ENCODE data around the gene EXOC6B.

EXOC6B gene

DNA sequence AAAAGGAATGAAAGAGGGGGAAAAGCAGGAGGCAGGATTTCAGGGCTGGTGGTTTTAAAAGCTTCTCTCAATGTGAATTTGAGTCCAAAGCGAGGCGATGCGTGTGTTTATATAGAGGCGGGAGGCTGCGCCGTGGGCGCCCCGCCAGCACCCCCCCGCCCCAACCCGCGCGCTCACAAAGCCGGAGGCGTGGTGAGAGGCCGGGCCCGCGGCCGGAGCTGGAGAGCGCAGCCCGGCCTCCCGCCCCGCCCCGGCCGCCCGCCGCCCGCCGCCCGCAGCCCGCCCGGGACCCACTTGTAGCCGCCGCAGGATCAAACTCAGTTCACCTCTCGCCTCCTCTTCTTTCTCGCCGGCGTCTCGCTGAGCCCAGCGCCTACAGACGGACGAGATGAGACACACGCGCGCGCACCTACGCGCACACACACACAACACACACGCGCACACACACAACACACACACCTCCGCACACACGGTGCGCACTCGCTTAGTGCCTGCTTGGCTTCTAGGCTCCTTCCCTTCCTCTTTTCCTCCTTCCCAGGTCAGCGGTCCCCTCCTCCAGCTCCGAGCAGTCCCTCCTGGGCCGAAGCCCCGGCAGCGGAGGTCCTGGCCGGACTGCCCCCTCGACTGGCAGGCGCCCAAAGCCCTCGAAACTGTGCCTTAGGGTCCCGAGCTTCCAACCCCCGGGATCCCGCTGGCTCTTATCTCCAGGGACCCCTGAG, 676.8 kb downstream of the EXOC6B start:
- peaks cover 8% of the 10 kb centered on the region for H3K4me1 ChIP-seq (ENCODE audit: insufficient read depth, insufficient read length)
- peaks cover 67% of the 10 kb centered on the region for H3K27me3 ChIP-seq (ENCODE audit: insufficient read depth, insufficient read length)
- peak overlapping the region; percentile 56 for H3K9ac ChIP-seq (ENCODE audit: insufficient read length, low read depth)
- H3K9me3 ChIP-seq (ENCODE audit: insufficient read depth, low read length): peaks cover 6% of the 10 kb centered on the region; the same call in 1 of the 2 replicates
- DNase-seq (ENCODE audit: low read depth, low spot score): no peak
- no peak for TF ChIP-seq ZNF274 (IDR thresholded peaks at IDR 0.05; ENCODE audit: low read depth, low read length)
- peak; percentile 61 for TF ChIP-seq SUZ12 (IDR thresholded peaks at IDR 0.05; ENCODE audit: extremely low read depth, insufficient read depth, insufficient read length)
- peak overlapping the region; percentile 45 for H3K4me3 ChIP-seq (ENCODE audit: insufficient read length, low read depth)
- no peaks in the 10 kb centered on the region for H3K36me3 ChIP-seq (ENCODE audit: insufficient read depth, insufficient read length, low read length)

DNA sequence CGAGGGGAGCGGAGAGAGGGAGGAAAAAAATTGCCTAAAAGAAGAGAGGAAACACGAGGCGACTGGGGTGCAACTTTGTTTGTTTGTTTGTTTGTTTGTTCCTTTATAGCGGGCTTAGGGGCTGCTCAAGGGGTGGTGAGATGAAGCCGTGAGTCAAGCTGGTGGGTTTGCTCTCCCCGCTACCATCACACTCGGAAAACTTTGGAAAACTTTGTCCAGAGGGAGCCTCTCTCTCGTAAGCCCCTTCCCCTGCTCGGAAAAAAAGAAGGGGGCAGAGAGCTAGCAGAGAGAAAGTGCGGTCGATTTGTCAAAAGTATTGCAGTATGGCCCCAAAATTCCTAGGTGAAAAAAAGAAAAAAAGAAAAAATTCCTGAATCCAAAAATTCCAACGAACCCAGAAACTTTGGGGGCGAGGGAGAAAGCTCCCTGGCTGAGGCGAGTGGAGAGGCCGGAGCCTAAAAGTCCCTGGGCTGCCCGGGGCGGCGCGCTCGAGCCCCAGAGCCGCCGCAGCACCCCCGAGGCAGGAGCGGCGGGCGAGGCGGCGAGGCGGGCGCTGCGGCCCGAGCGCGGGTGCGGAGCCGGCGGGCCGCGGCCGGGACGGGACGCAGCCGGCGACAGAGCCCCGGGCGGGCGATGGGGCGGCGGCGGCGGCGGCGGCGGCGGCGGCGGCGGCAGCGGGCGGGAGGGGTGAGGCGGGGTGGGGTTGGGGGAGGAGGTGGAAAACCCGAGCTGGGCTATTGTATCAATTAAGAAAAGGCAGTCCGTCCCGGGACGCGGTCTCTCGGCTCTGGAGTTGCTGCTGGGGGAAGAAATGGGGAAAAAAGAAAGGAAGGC, 677.6 kb downstream of the EXOC6B start:
- peak overlapping the region; percentile 34 for H3K4me3 ChIP-seq (ENCODE audit: insufficient read length, low read depth)
- TF ChIP-seq ZNF274 (IDR thresholded peaks at IDR 0.05; ENCODE audit: low read depth, low read length): no peak
- DNase-seq (ENCODE audit: low read depth, low spot score): no peak
- H3K4me1 ChIP-seq (ENCODE audit: insufficient read depth, insufficient read length): peaks cover 9% of the 10 kb centered on the region
- H3K27me3 ChIP-seq (ENCODE audit: insufficient read depth, insufficient read length): peaks cover 75% of the 10 kb centered on the region
- H3K9me3 ChIP-seq (ENCODE audit: insufficient read depth, low read length): peaks cover 6% of the 10 kb centered on the region; the same call in 1 of the 2 replicates
- peak overlapping the region; percentile 56 for H3K9ac ChIP-seq (ENCODE audit: insufficient read length, low read depth)
- H3K36me3 ChIP-seq (ENCODE audit: insufficient read depth, insufficient read length, low read length): no peaks in the 10 kb centered on the region

- no peaks in the 10 kb centered on the region for H3K36me3 ChIP-seq (ENCODE audit: insufficient read depth, insufficient read length, low read length)
- peak within 1 kb of the TSS; percentile 56 for H3K9ac ChIP-seq (ENCODE audit: insufficient read length, low read depth)
- peaks cover 83% of the 10 kb centered on the region for H3K27me3 ChIP-seq (ENCODE audit: insufficient read depth, insufficient read length)
- peak within 1 kb of the TSS; percentile 34 for H3K4me3 ChIP-seq (ENCODE audit: insufficient read length, low read depth)
- H3K4me1 ChIP-seq (ENCODE audit: insufficient read depth, insufficient read length): peaks cover 8% of the 10 kb centered on the region
- no peak for DNase-seq (ENCODE audit: low read depth, low spot score)
- TF ChIP-seq SUZ12 (IDR thresholded peaks at IDR 0.05; ENCODE audit: extremely low read depth, insufficient read depth, insufficient read length) (peak; percentile 28), YY1 (IDR thresholded peaks at IDR 0.05; ENCODE audit: insufficient read depth, insufficient read length) (no peak), ZNF274 (IDR thresholded peaks at IDR 0.05; ENCODE audit: low read depth, low read length) (no peak)
- H3K9me3 ChIP-seq (ENCODE audit: insufficient read depth, low read length): peaks cover 6% of the 10 kb centered on the region; the same call in 1 of the 2 replicates
Observed at GRCh38 chr2:72147303-72147971, 678.4 kb downstream of the EXOC6B start, which contains the start of gene CYP26B1. Gene CYP26B1 (minus strand): TSS chr2:72147862. CDS start chr2:72147834, 28 bp downstream.

DNA sequence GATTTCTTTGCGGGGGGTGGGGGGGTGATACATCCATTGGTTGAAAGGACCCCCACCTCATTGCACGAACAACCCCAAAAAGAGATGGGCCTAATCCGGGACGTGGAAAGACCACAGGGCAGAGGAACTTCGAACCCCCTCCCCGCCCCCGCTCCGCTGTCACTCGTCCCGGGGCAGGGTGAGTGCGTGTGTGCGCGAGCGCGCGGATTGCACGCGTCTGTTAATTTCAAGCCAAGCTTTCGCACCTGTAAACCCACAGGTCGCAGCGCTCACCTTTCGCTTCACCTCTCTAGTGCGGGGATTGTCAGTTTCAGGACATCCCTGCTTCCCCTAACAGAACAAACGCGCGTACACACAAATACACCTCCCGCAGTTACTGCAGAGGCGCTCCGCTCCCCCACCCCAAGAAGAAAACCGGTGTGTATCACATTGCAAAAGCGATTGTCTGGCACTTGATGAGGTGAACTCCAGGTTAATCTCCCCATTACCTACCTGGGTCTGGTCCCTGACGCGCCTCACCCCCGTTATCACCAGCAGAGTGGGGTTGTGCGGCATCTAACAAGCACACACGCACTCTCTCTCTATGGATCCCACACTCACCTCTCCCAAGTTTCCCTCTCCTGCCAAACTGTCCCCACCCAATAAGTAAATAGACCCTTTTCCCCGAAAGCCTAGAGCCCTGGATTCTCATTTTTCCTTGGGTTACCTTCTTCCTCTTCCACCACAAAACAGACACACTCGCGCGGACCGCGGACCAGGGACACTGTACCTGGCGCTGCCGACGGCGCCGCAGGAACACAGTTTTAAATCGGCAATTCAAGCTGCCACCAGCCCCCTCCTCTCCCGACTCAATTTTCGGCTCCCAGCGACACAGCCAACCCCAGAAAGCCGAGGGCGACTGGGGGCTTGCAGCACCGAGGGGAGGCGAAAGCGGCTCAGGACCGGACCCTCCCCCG, 679.2 kb downstream of the EXOC6B start:
- peaks cover 6% of the 10 kb centered on the region; the same call in 1 of the 2 replicates for H3K9me3 ChIP-seq (ENCODE audit: insufficient read depth, low read length)
- no peaks in the 10 kb centered on the region for H3K36me3 ChIP-seq (ENCODE audit: insufficient read depth, insufficient read length, low read length)
- H3K9ac ChIP-seq (ENCODE audit: insufficient read length, low read depth): peak overlapping the region; percentile 21
- H3K27me3 ChIP-seq (ENCODE audit: insufficient read depth, insufficient read length): peaks cover 86% of the 10 kb centered on the region
- H3K4me3 ChIP-seq (ENCODE audit: insufficient read length, low read depth): peak overlapping the region; percentile 34
- TF ChIP-seq ZNF274 (IDR thresholded peaks at IDR 0.05; ENCODE audit: low read depth, low read length): no peak
- TF ChIP-seq YY1 (IDR thresholded peaks at IDR 0.05; ENCODE audit: insufficient read depth, insufficient read length): no peak
- no peak for TF ChIP-seq SUZ12 (IDR thresholded peaks at IDR 0.05; ENCODE audit: extremely low read depth, insufficient read depth, insufficient read length)
- H3K4me1 ChIP-seq (ENCODE audit: insufficient read depth, insufficient read length): peaks cover 6% of the 10 kb centered on the region
- no peak for DNase-seq (ENCODE audit: low read depth, low spot score)

DNA sequence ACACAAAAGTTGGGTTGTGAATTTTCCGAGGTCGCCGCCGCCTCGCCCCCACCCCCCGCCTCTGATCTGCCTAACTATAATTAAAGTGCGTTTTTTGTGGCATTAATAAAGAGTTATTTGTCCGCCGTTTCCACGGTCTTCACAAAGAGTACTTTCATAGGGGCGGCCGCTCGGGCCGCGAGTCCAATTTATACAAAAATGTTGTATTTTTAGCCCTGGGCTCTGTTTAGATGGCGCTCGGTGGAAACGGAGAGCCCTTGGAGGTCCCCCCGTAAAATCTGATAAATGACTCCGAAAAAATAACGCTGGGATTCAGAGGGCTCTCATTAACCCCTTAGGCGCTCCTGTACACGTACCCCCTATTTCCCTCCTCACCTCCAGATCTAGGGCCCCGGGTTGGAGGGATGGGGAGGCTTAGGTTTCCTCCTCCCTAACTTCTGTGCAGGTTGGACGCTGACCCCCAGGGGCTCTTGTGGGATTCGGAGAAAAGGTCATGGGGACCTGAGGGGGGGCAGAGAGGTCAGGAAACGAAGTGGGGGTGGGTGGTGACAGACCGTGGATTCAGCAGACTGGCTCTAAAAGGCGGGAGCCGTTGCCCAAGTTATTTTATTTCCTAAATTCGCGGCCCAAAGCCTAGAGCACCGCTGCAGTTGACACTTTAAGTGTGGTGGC, 680.0 kb downstream of the EXOC6B start:
- TF ChIP-seq ZNF274 (IDR thresholded peaks at IDR 0.05; ENCODE audit: low read depth, low read length): no peak
- no peak for TF ChIP-seq YY1 (IDR thresholded peaks at IDR 0.05; ENCODE audit: insufficient read depth, insufficient read length)
- no peak for TF ChIP-seq SUZ12 (IDR thresholded peaks at IDR 0.05; ENCODE audit: extremely low read depth, insufficient read depth, insufficient read length)
- Histone ChIP-seq H3K36me3 (ENCODE audit: insufficient read depth, insufficient read length, low read length) (no peaks in the 10 kb centered on the region), H3K4me3 (ENCODE audit: insufficient read length, low read depth) (peak overlapping the region; percentile 40), H3K9me3 (ENCODE audit: insufficient read depth, low read length) (peaks cover 6% of the 10 kb centered on the region; the same call in 1 of the 2 replicates), H3K9ac (ENCODE audit: insufficient read length, low read depth) (no peak overlapping the region), H3K27me3 (ENCODE audit: insufficient read depth, insufficient read length) (peaks cover 86% of the 10 kb centered on the region), H3K4me1 (ENCODE audit: insufficient read depth, insufficient read length) (peaks cover 6% of the 10 kb centered on the region)
- DNase-seq (ENCODE audit: low read depth, low spot score): no peak

- H3K9me3 ChIP-seq (ENCODE audit: insufficient read depth, low read length): peaks cover 6% of the 10 kb centered on the region; the same call in 1 of the 2 replicates
- TF ChIP-seq ZNF274 (IDR thresholded peaks at IDR 0.05; ENCODE audit: low read depth, low read length) (no peak), SUZ12 (IDR thresholded peaks at IDR 0.05; ENCODE audit: extremely low read depth, insufficient read depth, insufficient read length) (no peak), YY1 (IDR thresholded peaks at IDR 0.05; ENCODE audit: insufficient read depth, insufficient read length) (no peak)
- H3K36me3 ChIP-seq (ENCODE audit: insufficient read depth, insufficient read length, low read length): no peaks in the 10 kb centered on the region
- peaks cover 86% of the 10 kb centered on the region for H3K27me3 ChIP-seq (ENCODE audit: insufficient read depth, insufficient read length)
- no peak for DNase-seq (ENCODE audit: low read depth, low spot score)
- peaks cover 6% of the 10 kb centered on the region for H3K4me1 ChIP-seq (ENCODE audit: insufficient read depth, insufficient read length)
- H3K9ac ChIP-seq (ENCODE audit: insufficient read length, low read depth): peak overlapping the region; percentile 61
- peak overlapping the region; percentile 40 for H3K4me3 ChIP-seq (ENCODE audit: insufficient read length, low read depth)
Observed at GRCh38 chr2:72145289-72145657, 680.6 kb downstream of the EXOC6B start.

Measured in NT2/D1 (cell line).